A549 treated with CpdA at 1 μM for 4 hours (cell line): Measurements from ENCODE around the gene CCR9. TPM values are rescaled to one million over a fixed set of nuclear protein-coding genes. Genes with fewer than 3 reads are reported as not detected.

Source experiments
- total RNA-seq: library from RNA; stranded (reverse); fragments of 200-300 nt; extraction: Qiagen RNA extraction; gene quantifications from 5 replicates; pipeline ENCODE4 v1.2.3, GENCODE V29; 2022; ENCODE audit warnings: low read depth

The CCR9 gene
- not detected in 5 replicates for total RNA-seq

GRCh38 chr3:45885979-45886705 is at the start of gene CCR9:
TSS of gene CCR9 (plus strand) at chr3:45886543. CDS start at chr3:45894934, 8,391 bp downstream.

GRCh38 chr3:45841757-45842491 is 44.4 kb upstream of the CCR9 start, which contains the start of gene LZTFL1:
TSS of gene LZTFL1 (minus strand) at chr3:45842119. CDS start at chr3:45841991, 128 bp downstream.

GRCh38 chr3:45943207-45943846 is 57.0 kb downstream of the CCR9 start, which contains the start of gene CXCR6:
TSS of gene CXCR6 (plus strand) at chr3:45943464. CDS start at chr3:45946482, 3,018 bp downstream.

Other genes starting within 250 kb of the CCR9 start
- gene SACM1L, start 197.1 kb upstream of the CCR9 start, total RNA-seq = 16.4 to 17.1 TPM (median 16.9 TPM) in 5 replicates
- gene SLC6A20, start 90.0 kb upstream of the CCR9 start, total RNA-seq = 0.02 to 0.05 TPM in 2 of 5 replicates, not detected in the others
- 13.6 to 18.6 TPM (median 16.3 TPM) in 5 replicates for gene LZTFL1, start 44.4 kb upstream of the CCR9 start, total RNA-seq
- not detected in 5 replicates for gene CXCR6, start 56.9 kb downstream of the CCR9 start, total RNA-seq
- 4.3 to 6.6 TPM (median 5.3 TPM) in 5 replicates for gene FYCO1, start 109.3 kb downstream of the CCR9 start, total RNA-seq
- gene XCR1, start 140.9 kb downstream of the CCR9 start, total RNA-seq = not detected in 5 replicates